Activated effector memory CD4-positive, alpha-beta T cell treated with Interleukin-2 at 50 U/mL for 16 hours (primary cell): ENCODE results near the gene ZNF609.

Experiments
- DNase-seq: peaks from one replicate; pipeline ENCODE4 v3.0.0-alpha.2; 2020

Gene ZNF609

DNA sequence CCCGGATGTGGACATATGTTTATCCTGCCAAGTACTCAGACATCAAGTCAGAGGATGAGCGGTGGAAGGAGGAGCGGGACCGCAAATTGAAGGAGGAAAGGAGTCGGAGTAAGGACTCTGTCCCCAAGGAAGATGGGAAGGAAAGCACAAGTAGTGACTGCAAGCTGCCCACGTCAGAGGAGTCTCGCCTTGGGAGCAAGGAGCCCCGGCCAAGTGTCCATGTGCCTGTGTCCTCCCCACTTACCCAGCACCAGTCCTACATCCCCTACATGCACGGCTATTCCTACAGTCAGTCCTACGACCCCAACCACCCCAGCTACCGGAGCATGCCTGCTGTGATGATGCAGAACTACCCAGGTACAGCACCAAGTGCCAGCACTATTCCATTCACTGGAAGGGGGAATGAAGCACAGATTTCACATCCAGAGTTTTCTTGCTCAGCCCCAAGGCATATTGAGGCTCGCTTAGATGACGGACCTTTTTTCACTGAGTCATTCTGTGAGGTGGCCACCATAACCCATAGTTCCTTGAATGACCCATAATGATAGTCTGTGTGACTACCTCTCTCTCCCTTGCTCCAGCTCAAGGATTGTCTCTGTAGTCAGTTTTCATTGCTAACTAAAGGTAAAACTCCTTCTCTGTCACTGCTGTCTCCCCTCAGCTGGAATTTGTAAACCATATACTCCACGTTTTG lies 217.9 kb downstream of the ZNF609 start:
- DNase-seq = no peak

- no peak for DNase-seq
These were observed 219.7 kb downstream of the ZNF609 start for GRCh38 chr15:64680097-64680496.

DNA sequence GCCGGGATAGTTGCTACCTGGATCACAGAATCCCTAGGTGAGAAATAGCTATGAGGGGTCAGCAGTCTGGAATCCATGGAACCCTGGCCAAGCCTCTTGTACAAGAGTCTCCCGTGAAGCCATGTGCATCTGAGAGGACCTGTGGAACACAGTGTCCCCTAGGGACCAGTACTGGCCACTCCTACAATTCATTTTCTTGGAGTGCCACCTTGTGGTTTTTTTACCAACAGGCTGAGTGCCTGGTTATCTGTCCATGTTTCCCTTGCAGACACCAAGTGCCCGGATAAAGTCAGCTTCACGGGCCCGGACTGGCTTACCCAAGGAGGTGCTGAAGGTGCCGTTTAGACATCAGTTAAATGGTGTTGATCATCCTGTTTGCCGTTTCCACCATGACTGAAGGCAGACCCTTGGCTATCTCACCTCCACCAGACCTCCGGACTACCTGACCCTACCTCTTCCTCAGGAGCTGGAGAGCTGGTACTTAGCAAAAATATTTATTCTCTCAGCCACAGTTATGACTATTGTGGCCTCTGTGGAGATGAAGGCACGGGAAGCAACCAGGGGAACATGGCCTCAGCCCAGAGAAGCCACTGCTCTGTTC lies 221.1 kb downstream of the ZNF609 start:
- no peak for DNase-seq

DNA sequence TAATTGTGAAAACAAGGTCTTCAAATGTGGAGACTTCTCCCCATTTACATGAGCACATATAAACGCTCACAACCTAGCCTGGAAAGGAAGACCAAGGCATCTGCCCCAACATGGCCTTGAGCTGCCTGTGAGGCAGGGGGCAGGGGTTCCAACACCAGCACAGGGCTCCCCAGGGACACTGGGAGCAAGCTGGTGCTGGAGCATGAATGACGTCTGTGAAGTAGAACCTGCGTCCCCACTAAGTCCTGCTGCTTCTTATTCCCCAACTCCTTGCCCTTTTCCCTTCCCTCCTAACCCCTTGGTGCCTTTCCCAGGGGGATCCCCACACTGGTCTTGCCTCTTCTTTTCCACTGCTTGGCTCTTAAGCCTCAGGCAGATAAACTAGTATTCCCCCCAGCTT lies 221.9 kb downstream of the ZNF609 start:
- no peak for DNase-seq

DNA sequence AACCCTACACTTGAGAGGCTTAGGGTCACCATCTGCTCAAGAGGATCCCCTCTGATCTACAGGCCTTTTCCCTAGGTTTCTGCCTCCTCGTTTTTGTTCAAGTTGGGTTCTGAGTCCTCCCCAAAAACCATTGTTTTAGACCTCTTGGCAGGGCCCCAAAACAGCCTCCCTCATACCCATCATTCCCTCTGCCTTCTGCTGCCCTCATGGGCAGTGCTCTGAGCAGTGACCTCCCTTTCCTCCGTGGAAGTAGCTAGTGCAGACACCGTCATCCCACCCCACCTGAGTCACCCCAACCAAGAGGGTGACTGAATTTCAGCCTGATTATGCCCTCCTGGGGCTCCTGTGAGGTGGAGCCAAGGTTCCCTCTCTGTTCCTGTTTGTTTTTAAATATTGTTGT lies 223.0 kb downstream of the ZNF609 start:
- DNase-seq = no peak

GRCh38 chr15:64685230-64685888 lies 225.0 kb downstream of the ZNF609 start:
- no peak for DNase-seq

DNA sequence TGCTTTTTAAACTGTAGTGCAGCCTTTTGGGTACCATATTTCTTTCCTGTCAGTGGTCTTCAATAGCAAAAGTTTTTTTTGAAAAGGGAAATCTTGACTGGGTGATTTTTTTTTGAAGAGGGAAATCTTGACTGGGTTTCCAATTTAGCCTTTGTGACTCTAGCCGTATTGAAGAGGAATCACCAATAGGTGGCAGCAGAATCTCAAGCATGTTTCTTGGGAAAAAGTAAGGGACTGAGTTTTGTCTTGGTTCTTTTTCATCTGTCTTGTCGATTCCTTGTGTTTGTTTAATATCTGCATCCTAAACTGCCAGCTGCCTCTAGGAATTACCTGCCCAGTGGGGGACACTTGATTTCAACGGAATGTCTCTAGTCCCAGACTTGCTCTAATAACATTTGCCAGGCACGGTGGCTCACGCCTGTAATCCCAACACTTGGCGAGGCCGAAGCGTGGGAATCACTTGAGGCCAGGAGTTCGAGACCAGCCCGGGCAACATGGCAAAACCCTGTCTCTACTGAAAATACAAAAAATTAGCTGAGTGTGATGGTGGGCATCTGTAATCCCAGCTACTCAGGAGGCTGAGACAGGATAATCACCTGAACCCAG lies 225.9 kb downstream of the ZNF609 start:
- DNase-seq = no peak

- no peak for DNase-seq
These were observed 226.8 kb downstream of the ZNF609 start for GRCh38 chr15:64687172-64687571.

GRCh38 chr15:64687688-64688087 lies 227.3 kb downstream of the ZNF609 start:
- DNase-seq = no peak

DNA sequence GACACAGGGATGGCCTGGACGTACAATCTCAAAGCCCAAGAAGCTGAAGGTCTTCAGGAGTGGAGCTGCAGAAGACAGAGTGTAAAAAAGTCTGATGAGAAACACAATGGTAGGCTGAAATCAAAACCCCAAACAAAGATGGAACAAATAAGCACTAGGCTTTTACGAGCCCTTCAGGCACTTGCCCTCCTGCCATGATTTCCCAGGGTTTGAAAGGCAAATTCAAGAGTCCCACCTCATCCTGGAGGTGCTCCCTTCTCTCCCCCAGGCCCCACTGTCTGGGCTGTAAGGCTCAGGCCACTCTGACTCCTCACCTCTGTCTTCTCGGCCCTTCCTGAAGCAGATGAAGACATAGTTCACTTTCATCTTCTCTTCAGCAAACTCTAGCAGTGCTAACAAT lies 228.4 kb downstream of the ZNF609 start:
- DNase-seq = no peak

GRCh38 chr15:64690008-64690407 lies 229.6 kb downstream of the ZNF609 start:
- DNase-seq = no peak

- no peak for DNase-seq
These were observed 230.4 kb downstream of the ZNF609 start for GRCh38 chr15:64690578-64691296.

DNA sequence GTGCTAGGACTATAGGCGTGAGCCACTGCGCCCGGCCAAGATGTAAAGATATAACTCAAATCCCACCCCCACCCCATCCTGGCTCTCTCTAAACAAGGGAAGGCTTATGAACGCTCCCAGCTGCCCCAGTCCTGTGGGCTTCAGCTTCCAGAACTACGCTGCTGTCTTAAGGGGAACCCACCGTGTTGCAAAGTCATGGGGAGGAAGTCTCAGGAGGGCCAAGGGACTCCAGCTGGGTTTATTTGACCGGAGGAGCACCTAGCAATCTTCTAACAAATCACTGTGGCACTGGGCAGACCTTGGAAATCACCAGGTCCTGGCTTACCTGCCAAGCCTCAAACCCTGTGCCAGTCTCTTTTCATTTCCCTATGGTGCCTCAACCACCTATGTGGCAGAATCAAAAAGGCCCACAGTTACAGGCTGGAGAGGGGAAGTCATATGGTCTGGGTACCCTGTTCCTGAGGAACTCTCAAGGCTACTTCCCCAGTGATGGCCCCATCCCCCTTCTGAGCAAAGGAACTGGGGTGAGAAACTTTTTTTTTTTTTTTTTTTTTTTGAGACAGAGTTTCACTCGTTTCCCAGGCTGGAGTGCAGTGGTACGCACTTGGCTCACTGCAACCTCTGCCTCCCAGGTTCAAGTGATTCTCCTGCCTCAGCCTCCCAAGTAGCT lies 231.7 kb downstream of the ZNF609 start:
- no peak for DNase-seq

GRCh38 chr15:64693134-64693533 lies 232.8 kb downstream of the ZNF609 start:
- DNase-seq = no peak

DNA sequence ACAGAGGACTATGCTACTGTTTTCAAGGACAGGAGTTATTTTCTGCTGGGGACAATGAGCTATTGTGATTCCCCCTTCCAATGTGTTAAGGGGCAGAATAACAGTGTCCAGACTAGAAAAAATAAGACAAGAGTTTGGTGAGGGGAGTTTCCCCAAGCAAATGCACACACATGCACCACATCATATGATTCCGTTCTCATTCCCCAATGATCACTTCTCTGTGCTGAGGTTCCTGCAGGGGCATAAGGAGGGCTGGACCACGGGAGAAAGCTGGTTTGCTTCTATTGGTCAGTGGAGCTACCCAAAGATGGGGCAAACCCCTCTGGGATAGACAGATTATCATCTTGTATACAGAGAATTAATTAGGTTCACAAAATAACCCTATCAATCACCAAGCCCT lies 234.4 kb downstream of the ZNF609 start:
- DNase-seq = no peak

DNA sequence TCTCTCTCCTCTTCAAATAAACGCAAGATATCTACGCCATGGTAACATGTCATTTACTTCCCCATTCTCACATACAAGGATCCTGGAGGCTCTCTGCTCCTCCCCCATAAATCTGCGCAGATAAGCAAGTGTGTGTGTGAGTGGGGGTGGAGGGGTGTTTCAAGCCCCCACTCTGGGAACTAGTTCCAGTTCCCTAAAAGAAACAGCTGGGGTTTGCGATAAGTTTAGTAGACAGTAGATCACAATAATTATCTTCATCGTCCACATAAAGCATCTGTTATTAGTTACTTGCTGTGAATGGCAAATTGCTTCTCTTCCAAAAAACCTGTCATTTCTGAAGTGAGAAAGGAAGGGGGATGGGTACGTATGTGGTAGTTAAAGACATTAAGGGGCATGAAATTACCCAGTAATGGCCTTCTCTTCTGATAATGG lies 235.2 kb downstream of the ZNF609 start:
- DNase-seq = no peak

DNA sequence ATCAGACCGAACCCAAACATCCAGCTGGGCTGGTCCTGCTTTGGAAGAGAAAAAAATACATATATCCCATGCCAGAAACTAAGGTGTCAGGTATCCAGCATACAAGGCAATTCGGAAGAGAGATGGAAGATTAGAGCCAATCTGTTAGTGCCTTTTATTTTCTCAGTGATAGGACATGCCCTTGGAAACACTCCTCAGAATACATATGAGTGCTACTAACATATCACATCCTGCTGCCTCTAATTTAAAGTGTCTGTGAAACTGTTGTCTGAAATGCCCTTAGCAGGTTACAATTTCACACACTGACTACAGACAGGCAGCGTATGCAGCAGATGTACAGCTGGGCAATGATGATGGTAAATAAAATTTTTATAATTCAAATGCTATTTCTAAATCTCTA lies 236.1 kb downstream of the ZNF609 start:
- DNase-seq = no peak

DNA sequence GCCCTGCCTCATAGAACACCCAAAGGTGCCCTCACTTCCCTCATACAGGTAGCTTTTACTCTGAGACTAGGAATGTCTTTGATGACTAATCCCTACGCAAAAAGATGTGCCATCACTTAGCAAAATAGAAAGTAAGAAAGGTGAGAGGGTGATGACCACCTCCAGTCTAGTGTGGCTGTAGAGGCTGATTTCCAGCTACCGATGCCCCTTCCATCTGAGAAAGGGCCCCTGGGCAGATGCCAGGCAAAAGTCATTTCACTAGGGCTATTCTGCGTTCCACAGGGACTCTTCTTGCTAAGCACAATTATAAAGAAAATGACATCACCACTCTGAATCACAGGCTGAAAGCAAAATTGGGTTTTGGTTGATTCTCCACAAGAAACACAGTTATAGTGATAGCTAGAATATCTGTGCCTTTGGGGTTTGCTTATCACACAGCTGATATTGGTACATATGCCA lies 237.6 kb downstream of the ZNF609 start:
- no peak for DNase-seq

DNA sequence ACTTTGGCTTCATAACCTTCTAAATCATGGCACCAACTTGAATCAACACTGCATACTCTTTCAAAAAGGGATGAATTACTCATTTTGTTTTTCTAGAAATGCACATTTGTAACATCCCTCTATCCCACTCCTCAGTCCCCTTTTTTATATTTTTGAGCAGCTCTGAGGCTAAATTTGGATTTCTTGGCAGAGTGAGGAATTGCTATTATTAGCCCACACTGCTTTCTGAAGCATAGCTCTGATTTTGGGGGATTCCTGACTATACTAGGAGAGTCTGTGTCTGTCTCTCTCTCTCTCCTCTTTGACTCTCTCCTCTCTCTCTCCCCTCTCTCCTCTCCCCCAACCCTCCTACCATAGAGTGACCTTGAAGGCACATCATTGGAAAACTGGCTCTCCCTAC lies 238.4 kb downstream of the ZNF609 start:
- no peak for DNase-seq

- no peak for DNase-seq
These were observed 239.5 kb downstream of the ZNF609 start for GRCh38 chr15:64699751-64700388.

- no peak for DNase-seq
These were observed 240.7 kb downstream of the ZNF609 start for GRCh38 chr15:64701051-64701450.
